Duodenal mucosa (tissue), 2 donors: ENCODE data around the gene PLA2G2E.

Experiments used
- H3K27ac ChIP-seq: one replicate; pipeline ENCODE4 v1.7.0; 2013; ENCODE audit warnings: low read depth, low read length
- H3K27me3 ChIP-seq, 2 donors: one replicate each; pipeline ENCODE4 v1.7.0; 2013; ENCODE audit warnings: low read length in 2 of 2, control low read depth in 1 of 2; ENCODE audit not compliant: insufficient read depth in 2 of 2, control insufficient read depth in 1 of 2
- H3K36me3 ChIP-seq, 2 donors: one replicate each; pipeline ENCODE4 v1.7.0; 2013; ENCODE audit warnings: low read length in 2 of 2, control low read depth in 1 of 2; ENCODE audit not compliant: insufficient read depth in 2 of 2, control insufficient read depth in 1 of 2
- H3K4me1 ChIP-seq, 2 donors: one replicate each; pipeline ENCODE4 v1.7.0; 2013; ENCODE audit warnings: low read length in 2 of 2, control low read depth in 1 of 2; ENCODE audit not compliant: insufficient read depth in 2 of 2, control insufficient read depth in 1 of 2
- H3K4me3 ChIP-seq, 2 donors: one replicate each; pipeline ENCODE4 v1.7.0; 2013; ENCODE audit warnings: low read length in 2 of 2, low read depth in 1 of 2
- H3K9ac ChIP-seq, 2 donors: one replicate each; pipeline ENCODE4 v1.7.0; 2013; ENCODE audit warnings: low read length in 2 of 2, low read depth in 1 of 2
- H3K9me3 ChIP-seq, 2 donors: one replicate each; pipeline ENCODE4 v1.7.0; 2013; ENCODE audit warnings: low read length in 2 of 2, control low read depth in 1 of 2; ENCODE audit not compliant: control insufficient read depth in 1 of 2

Gene PLA2G2E

DNA sequence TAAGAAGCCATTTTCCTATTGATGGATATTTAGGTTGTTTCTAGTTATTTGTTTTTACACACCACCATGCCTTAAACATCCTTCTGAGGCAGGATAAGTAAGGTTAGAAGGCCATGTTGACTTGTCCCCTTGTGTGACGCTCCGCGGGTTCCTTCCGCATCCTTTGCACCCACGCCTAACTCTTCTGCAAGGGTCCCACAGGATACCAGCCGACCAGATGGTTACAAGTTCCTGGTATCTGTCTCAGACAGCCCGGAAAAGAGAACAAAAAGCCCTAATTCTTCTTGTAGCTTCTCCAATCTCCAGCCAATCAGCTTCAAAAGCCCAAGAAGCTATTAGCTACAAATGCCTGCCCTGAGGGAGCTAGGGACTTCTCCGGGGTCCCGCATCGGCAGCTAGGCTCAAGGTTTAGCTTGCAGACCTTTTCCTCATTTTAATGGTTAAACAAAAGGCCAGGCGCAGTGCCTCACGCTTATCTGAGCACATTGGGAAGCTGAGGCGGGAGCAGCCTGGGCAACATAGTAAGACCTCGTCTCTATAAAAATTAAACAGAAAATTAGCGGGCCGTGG lies 46.2 kb downstream of the PLA2G2E start:
- no peaks in the 10 kb centered on the region for H3K9me3 ChIP-seq
- no peaks in the 10 kb centered on the region for H3K27me3 ChIP-seq
- H3K4me3 ChIP-seq, result no peak overlapping the region
- H3K4me1 ChIP-seq, result peaks cover 4 to 10% of the 10 kb centered on the region in 2 donors
- no peaks in the 10 kb centered on the region for H3K36me3 ChIP-seq
- H3K9ac ChIP-seq, result no peak overlapping the region
- no peak overlapping the region for H3K27ac ChIP-seq

DNA sequence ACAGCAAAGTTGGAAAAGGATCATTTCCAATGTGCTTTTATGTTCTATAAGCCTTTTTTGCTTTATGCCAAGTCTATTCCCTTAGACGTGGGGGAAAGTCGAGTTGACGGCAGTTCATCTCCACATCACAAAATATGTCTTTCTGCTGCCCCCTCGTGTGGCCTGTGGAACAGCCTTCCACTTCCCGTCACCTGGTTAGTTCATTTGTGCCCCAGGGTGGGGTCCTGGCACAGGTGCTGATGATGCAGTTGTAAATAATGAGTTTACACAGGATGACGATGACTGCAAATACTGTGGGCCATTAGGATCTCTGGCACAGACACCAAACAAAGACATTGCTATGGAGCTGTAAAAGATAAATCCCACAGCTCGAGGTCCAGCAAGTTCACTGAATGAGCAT lies 51.2 kb downstream of the PLA2G2E start:
- Histone ChIP-seq H3K4me3 (no peak overlapping the region), H3K27ac (no peak overlapping the region), H3K4me1 (peaks cover 3 to 5% of the 10 kb centered on the region in 2 donors), H3K9me3 (no peaks in the 10 kb centered on the region), H3K27me3 (no peaks in the 10 kb centered on the region), H3K9ac (peak overlapping the region in 1 of 2 donors; percentile 18), H3K36me3 (no peaks in the 10 kb centered on the region)
